Inferior parietal cortex (tissue), 1 donor: ENCODE measurements around the gene LRP10.
"Not testable (repeated sequence)": the region's sequence is repeated elsewhere in the genome, so short reads cannot be mapped to it uniquely, and the experiment has no call there.

Experiments
- DNase-seq: peaks from one replicate; pipeline ENCODE4 v3.0.0-alpha.2; 2016; ENCODE audit errors: extremely low spot score

The LRP10 gene

DNA sequence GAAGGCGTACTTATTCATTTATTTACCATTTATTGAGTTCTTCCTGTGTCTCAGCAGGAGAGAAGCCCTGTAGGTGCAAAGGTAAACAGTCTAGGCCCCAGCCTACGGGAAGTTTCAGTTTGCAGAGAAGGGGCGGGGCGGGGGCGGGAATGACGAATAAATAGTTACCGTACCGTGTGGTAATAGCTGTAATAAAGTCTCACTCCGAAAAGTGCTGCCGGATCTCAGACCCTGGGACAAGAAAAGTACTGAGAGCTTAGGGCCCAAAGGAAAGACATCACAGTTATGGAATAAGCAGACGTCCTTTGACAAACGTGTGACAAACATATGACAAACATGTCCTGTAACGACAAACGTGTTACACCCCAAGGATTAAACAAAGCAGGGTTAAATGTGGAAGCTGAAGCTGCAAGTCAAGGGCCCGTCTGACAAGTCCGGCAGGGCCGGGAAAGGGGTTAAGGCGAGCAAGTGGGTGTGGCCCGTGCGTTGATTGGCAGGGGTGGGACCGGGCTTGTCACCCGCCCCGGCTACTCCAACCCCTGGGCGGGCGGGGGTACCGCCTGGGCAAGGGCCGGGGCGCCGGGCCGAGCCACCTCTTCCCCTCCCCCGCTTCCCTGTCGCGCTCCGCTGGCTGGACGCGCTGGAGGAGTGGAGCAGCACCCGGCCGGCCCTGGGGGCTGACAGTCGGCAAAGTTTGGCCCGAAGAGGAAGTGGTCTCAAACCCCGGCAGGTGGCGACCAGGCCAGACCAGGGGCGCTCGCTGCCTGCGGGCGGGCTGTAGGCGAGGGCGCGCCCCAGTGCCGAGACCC is at the start of gene LRP10:
LRP10 (plus strand) TSS at position 517 of the 809 bp plus-strand sequence. CDS start 564 bp downstream, outside the sequence.
- DNase-seq, result peak; percentile 82

GRCh38 chr14:22822016-22822570 is 49.4 kb upstream of the LRP10 start:
- no peak for DNase-seq

DNA sequence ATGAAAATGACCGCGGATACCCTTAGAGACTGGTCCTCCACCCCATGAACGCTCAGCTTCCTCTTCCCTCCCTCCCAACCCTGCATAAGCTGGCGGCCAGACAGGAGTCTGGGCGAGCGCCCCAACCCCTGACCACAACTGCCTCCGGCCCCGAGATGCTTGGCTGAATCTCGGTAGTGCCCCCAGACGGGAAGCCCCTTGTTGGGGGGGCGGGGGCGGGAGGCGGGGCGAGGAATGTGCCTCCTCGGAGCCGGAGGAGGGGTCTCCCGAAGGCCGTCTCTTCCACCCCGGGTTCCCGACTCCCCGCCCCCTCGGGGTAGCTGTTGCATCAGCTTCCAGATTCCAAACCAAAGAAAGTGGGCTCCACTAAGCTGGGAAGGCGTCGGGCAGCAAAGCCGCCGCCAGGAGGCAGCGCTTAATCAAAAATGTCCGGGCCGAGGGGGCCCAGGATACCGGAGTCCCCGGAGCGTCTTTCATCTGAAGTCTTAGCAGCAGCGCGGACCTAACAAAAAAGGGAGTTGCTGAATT is 48.9 kb upstream of the LRP10 start:
- peak; percentile 72 for DNase-seq

DNA sequence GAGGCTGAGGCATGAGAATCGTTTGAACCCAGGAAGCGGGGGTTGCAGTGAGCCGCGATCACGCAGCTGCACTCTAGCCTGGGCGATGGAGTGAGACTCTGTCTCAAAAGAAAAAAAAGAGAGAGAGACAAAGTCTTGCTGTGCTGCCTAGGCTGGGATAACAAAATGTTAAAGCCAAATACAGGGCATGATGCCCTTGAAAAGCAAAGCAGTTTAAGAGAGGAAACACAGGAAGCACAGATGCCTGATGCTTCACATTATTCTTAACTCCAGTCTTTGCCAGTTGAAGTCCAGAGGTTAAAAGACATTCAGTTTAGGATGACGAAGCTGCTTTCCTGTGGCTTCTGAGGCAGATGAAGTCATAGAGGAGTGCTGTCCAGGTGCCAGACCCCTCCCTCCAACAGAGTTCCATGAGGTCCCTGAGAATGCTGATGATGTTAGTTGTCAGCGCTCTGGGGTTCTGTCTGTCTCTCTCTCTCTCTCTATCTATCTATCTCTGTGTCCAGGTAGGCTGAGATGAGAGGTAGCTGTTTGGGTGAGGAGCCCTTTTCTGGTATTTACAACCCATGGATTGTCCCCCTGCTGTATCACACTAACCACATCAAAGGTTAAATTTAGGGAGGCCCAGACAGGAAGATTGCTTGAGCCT is 46.7 kb upstream of the LRP10 start:
- no peak for DNase-seq

DNA sequence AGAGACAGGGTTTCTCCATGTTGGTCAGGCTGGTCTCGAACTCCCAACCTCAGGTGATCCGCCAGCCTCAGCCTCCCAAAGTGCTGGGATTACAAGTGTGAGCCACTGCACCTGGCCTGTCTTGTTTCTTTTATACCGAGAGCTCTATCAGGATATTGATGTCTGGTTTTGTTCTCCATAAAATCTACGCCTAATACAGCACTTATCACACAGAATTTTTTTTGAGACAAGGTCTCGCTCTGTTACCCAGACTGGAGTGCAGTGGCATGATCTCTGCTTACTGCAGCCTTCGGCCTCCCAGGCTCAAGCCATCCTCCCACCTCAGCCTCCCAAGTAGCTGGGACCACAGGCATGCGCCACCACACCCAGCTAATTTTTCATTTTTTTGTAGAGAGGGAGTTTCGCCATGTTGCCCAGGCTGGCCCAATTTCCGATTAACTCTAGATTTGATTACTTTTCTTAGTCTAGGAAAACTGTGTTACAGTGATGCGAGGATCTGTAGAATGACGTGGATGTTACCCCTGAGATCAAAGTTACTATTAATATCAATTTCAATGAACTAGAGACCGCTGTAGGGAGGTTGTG is 42.4 kb upstream of the LRP10 start:
- not testable (repeated sequence) for DNase-seq

- DNase-seq, result peak; percentile 98
Measured at GRCh38 chr14:22829661-22830442, 41.7 kb upstream of the LRP10 start, which contains the start of gene MRPL52. Gene MRPL52 (plus strand): TSS chr14:22829887. CDS start chr14:22829913, 26 bp downstream.

- DNase-seq, result no peak
Measured at GRCh38 chr14:22830443-22831010, 41.0 kb upstream of the LRP10 start.

- DNase-seq, result no peak
Measured at GRCh38 chr14:22835505-22835904, 36.0 kb upstream of the LRP10 start.

GRCh38 chr14:22836301-22837113 is 35.0 kb upstream of the LRP10 start, which contains the start of gene MMP14:
Gene MMP14 (plus strand): TSS chr14:22836585. CDS start chr14:22836818, 233 bp downstream.
- DNase-seq, result no peak

GRCh38 chr14:22837114-22837749 is 34.3 kb upstream of the LRP10 start:
- DNase-seq, result no peak

DNA sequence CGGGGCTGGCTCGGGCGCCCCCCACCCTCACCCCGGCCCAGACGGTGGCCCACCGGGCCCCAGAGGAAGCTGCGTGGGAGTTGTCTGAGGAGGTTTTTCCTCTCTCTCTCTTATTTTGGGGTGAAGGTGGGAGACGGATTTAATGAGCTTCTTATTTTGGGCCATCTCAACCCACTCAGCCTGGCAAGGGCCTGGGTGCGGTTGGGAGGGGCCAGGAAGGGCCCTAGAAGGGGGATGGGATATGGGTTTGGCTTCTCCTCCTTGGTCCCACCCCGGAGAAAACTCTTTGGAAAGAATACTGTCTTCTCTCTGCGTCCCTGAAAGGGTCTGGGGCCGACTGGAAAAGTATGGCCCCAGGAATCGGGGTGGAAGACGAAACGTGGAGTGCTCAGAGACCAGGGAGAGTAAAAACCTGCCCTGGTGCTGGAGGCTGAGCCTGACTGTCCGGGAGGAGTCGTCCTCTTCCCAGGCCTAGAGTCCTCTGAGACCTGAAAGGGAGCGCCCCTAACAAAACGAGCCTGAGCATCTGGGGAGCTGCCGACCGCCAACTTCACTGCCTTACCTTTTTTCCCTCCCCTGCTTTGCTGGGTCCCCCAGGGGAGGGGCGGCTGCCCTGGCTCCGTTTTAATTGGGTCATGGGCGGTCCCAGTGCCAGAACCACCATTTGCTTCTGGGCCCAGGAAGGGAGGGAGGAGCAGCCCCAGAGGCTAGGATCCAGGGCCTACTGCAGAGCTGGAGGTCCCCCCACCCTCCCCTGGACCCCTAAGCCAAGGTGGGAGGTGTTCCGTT is 33.6 kb upstream of the LRP10 start:
- DNase-seq, result no peak

GRCh38 chr14:22838631-22839041 is 32.9 kb upstream of the LRP10 start:
- no peak for DNase-seq

DNA sequence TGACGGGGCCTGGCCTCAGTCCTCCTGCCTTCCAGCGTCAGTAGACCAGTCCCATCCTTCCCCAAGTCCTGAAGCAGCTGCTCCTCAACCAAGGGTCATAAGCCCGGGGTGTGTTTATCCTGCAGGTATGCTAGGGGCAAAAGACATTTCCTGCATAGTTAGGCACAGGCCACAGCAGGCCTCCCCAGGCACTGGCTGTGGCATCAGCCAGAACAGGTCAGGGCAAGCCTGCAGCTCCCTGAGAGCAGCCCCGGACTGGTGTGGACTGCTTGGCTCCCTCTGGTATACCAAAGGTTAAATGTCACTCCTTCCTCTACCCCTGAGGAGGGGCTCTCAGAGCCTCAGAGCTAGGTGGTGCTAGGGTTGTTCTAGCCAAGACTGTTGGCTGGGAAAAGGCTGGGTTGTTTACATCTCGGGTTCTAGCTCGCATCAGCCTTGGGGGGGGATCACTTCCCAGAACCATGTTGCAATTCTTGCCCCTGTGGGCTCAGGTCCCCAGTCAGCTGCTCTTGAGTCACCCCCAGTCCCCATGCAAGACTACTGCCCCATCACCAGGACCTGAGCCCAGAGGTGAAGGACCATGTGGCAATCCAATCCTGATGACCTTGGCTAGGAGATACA is 32.3 kb upstream of the LRP10 start:
- no peak for DNase-seq

DNA sequence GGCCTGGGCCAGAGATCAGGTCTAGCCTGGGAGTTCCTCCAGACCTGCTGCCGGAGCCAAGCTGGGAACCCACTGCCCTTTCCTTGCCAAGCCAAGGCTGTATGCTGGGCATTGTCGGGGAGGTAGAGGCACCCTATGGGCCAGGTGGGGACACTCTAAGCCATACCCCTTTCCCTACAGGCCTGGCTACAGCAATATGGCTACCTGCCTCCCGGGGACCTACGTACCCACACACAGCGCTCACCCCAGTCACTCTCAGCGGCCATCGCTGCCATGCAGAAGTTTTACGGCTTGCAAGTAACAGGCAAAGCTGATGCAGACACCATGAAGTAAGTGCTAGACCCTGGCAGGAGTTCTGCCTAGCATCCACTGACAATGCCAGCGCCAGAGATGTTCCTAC is 30.2 kb upstream of the LRP10 start:
- no peak for DNase-seq

DNA sequence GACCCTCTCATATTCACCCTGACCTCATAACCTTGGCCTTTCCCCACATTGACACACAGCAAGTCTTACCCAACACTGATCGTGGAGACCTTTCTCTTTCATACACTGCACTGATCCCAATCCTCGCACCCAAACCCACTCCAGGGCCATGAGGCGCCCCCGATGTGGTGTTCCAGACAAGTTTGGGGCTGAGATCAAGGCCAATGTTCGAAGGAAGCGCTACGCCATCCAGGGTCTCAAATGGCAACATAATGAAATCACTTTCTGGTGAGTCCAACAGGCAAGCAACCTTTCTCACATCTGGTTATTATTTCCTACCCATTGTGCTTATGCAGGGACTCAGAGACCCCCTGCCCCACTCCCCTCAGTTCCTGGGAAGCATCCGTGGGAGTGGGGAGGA is 29.8 kb upstream of the LRP10 start:
- no peak for DNase-seq

- no peak for DNase-seq
Measured at GRCh38 chr14:22842211-22843122, 29.1 kb upstream of the LRP10 start.
